Activated CD4-positive, alpha-beta T cell treated with anti-CD3 and anti-CD28 coated beads for 1 hour (primary cell): Measurements from ENCODE around the gene RASSF5.

Source experiments
- DNase-seq: peaks from one replicate; pipeline ENCODE4 v3.0.0-alpha.2; 2020

Gene RASSF5

GRCh38 chr1:206498685-206499084 lies 8.6 kb upstream of the RASSF5 start:
- no peak for DNase-seq

GRCh38 chr1:206500046-206500445 lies 7.3 kb upstream of the RASSF5 start:
- DNase-seq, result no peak

- DNase-seq, result no peak
These were observed 5.5 kb upstream of the RASSF5 start for GRCh38 chr1:206501881-206502280.

- DNase-seq, result no peak
These were observed 4.9 kb upstream of the RASSF5 start for GRCh38 chr1:206502403-206502802.

DNA sequence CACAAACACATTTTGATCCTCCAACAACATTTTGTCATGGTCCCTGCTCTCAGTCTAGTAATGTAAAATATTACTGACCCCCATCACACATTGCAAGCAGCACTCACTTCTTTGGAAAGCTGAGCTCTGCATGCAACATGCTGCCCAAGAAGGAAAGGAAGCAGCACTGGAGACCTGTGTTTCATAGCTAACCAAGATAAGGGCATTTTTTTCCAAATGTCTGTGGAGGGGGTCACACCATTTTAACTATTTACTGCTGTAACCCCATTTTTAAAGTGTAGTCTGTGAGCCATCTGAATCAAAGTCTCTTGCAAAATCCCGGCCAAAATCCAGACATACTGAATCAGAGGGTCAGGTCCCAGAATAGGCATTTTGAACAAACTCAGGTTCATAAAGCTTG lies 4.5 kb upstream of the RASSF5 start:
- DNase-seq, result no peak

DNA sequence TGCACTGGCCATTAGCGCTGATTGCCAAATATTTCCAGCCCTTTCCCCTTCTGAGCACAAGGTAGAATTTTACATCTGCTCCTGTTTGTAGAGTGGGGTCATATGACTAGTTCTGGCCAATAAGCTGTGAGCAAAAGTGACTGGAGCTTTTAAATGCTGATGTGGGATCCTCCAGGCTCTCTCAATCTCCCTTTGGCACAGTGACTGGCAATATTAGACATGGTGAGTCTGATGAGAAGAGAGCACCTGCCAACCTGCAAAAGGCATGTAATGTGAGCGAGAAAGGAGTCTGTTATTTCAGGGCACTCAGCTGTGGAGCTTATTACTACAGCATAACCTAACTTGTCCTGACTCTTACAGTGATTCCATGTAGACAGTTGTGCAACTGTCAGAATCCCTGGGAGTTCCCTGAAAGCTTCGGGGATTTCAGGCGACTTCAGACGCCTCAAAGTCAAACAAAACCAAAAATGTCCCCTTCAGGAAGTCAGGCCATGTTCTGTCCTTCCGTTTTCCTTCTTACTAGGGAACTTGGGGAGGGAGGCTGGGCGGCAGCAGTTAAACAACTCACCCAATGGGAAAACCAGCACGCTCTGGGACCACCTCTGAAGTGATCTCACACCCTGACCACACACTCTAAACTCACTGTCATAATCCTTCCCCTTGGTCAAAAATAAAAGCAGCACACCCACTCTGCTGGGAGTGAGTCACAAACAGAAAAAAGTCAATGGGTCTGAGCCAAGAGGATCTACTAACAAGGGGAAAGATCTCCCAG lies 3.6 kb upstream of the RASSF5 start:
- no peak for DNase-seq

DNA sequence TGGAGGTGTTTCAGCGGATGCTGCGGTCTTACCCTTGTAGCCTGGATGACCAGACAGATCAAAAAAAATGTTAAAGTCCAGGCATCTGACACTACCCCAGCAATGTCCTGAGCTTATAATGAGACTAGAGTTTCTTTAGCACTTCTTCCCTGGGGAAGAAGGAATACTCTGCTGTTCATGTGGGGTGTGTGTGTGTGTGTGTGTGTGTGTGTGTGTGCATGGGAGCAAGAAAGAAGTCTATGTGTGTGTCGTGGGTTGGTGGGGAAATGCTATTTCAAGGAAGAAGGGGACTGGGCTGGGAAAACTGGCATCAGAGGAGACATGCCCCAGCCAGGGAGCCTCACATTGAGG lies 3.0 kb upstream of the RASSF5 start:
- no peak for DNase-seq

GRCh38 chr1:206505702-206506355 lies 1.5 kb upstream of the RASSF5 start:
- no peak for DNase-seq

- DNase-seq, result no peak
These were observed 687 bp upstream of the RASSF5 start for GRCh38 chr1:206506405-206507283.

DNA sequence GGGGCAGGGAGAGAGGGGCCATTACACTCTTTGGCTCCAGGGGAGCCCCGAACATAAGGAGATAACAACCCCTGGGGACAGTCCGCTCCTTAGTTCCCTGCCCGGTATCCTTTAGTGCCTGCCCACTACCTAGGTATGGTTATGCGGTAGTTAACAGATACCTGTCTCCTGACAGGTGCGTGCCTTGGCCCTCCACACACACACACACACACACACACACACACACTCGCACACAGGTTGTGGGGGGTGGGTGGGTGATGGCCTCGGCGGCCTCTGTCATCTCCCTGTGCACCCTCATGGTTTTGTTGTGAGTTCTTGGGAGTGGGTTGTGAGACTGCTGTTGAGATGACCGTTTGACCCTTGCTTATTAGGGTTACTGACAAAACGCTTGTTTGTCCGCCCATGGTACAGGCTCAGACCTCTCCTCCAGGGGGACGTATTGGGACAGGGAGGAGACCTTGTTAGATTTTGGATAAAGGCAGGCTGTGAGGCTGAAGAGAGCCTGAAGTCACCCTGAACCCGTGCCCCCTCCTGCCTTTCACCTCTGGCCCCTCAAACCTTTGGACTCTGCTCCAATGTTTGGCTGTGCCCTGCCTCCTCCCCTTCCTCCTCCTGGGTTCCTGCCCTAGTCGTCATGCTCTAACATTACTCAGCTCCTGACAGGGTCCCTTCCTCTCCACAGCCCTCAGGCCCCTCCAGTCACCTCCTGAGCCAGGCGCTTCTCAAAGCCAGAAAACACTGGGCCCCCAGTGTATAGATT lies 979 bp downstream of the RASSF5 start:
- no peak for DNase-seq

DNA sequence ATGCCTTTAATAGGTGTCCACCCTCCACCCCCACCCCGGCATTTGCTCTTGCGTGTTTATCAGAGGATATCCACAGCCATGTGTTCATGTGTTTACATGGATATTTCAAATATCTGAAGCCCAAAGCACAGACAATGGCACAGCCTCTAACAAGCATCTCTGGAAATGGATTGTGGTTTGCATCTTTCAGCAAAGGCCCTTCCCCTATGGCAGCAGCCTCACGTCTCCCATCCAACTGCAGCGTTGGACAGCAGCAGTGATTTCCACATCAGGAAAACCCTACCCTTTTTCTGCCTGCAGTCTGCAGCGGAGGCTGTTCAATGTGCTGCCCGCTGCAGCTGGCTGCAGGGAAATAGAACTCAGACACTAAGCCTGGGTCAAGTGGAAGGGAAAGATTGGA lies 1.6 kb downstream of the RASSF5 start:
- DNase-seq, result no peak

GRCh38 chr1:206509612-206510257 lies 2.4 kb downstream of the RASSF5 start:
- DNase-seq, result no peak

- no peak for DNase-seq
These were observed 3.0 kb downstream of the RASSF5 start for GRCh38 chr1:206510371-206510770.

DNA sequence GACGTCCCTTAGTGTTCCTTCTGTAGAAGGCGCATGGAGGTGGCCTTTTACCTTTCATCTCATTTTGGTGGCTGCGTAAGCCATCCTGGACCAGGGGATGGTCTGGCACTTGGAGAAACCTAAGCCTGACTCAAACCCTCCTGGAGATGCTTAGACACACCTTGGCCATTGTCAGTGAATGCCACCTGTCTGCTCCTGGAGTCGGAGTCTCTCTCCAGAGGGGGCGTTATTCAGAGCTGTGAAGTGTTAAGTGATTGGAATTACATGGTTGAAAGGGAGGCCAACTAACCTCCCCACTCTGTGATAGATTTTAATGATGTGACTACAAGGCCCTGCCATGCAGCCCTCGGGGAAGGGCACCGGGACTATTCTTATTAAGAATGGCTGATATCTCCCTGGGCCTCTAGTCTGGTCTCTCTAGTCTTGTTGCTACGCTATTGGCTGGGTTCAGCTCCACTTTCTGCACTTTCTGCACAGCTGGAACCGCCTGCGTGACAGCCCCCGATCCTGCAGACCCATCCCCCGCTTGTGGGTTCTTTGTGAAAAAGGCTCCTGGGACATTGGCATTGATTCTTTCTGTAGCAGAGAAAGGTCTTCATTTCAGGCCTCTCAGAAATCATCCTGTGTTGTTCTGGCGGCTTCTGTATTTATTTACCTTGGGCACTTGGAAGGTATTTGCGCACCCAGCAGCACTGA lies 4.2 kb downstream of the RASSF5 start:
- no peak for DNase-seq

DNA sequence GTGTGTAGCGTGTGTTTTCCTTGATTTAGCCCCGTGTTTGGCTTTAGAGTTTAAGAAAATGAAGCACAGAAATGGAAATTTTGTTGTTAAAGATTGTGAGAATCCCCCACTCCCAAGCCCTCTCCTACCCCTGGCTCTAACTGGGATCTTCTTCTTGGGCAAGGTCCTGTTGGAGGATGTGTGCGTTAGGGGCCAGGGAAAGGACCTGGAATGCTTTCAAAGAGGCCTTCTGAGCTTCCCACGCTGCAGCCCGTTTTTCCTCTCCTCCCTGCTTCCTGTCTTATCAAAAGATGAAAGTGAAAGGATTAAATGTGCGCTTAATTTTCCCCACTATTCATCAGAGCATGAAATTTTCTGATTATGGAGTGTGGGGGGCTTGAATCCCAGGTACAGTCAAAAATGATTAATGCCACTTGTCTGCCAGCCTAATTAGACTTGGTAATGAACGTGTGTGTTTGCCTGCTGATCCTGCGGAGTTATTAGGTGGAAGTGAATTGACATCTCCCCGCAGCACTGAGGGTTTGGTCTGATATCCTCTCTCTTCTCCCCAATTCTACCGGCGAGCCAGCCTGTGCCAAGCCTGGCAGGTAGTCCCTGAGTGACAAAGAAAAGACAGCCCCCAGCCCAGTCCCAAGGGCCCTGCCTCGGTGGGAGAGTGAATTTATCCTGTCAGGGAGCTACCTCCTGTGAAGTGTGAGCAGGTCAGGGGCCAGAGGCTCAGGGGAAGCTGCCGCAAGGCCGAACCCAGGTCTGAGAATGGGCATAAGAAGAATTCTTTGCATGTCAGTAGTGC lies 4.9 kb downstream of the RASSF5 start:
- DNase-seq, result no peak

- DNase-seq, result no peak
These were observed 5.5 kb downstream of the RASSF5 start for GRCh38 chr1:206512851-206513180.

DNA sequence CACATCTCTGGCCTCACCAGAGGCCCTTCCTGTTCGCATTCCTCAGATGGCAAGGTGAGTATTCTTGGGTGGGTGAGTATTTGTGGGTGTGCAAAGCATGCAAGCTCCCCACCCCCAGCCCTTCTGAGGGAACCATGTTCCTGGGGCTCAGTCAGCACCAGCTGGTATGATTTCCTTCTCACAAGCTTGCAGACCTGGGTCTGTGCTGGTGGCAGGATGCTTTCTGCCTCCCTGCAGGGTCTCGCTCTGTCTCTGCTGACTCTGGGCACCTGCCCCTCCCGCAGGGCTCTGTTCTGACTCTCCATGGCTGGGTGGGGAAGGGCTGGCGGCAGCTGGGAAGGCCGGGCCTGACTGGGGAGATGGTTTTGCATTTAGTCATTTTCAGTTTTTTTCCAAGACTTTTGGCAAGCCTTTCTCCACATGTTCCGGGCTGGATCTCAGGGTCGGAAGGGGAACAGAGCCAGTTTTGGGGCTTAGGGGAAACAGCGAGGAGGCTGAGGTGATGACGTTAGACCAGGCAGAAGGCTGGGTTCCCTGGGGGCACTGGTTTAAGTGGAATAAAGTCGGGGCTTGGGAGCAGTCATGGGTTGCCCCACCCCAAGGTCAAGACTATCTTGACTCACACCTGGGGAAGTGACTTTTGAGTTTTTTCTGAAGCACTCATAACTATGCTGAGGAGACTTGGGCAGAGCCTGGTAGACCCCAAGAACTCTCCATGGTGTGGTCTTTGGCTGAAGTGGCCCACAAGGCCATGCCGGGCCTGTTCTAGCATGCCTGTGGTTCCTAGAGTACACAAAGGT lies 6.2 kb downstream of the RASSF5 start:
- DNase-seq, result no peak

GRCh38 chr1:206514813-206515387 lies 7.6 kb downstream of the RASSF5 start:
- no peak for DNase-seq

GRCh38 chr1:206516728-206516990 lies 9.3 kb downstream of the RASSF5 start:
- DNase-seq, result no peak

GRCh38 chr1:206517784-206518183 lies 10.5 kb downstream of the RASSF5 start:
- no peak for DNase-seq
